ENCODE data around the gene BNIP1.
"Not testable (repeated sequence)": the region's sequence is repeated elsewhere in the genome, so short reads cannot be mapped to it uniquely, and the experiment has no call there.

BNIP1 gene

GRCh38 chr5:173144200-173145176, at the start of gene BNIP1:
TSS of gene BNIP1 (plus strand) at chr5:173144531. CDS start at chr5:173144546, 15 bp downstream.
- peak; percentile 98 for DNase-seq (ENCODE audit: low read depth, low spot score)

- DNase-seq (ENCODE audit: low read depth, low spot score) = no peak
Measured at GRCh38 chr5:173098787-173099186, 45.5 kb upstream of the BNIP1 start.

- DNase-seq (ENCODE audit: low read depth, low spot score) = no peak
Measured at GRCh38 chr5:173099461-173099860, 44.9 kb upstream of the BNIP1 start.

GRCh38 chr5:173101245-173101644, 43.1 kb upstream of the BNIP1 start:
- DNase-seq (ENCODE audit: low read depth, low spot score) = no peak

GRCh38 chr5:173103411-173103810, 40.9 kb upstream of the BNIP1 start:
- no peak for DNase-seq (ENCODE audit: low read depth, low spot score)

- no peak for DNase-seq (ENCODE audit: low read depth, low spot score)
Measured at GRCh38 chr5:173108914-173109313, 35.4 kb upstream of the BNIP1 start.

- no peak for DNase-seq (ENCODE audit: low read depth, low spot score)
Measured at GRCh38 chr5:173114536-173114935, 29.8 kb upstream of the BNIP1 start.

- no peak for DNase-seq (ENCODE audit: low read depth, low spot score)
Measured at GRCh38 chr5:173119719-173120118, 24.6 kb upstream of the BNIP1 start.

GRCh38 chr5:173123416-173123815, 20.9 kb upstream of the BNIP1 start:
- DNase-seq (ENCODE audit: low read depth, low spot score) = no peak

- not testable (repeated sequence) for DNase-seq (ENCODE audit: low read depth, low spot score)
Measured at GRCh38 chr5:173132166-173132565, 12.2 kb upstream of the BNIP1 start.

- DNase-seq (ENCODE audit: low read depth, low spot score) = no peak
Measured at GRCh38 chr5:173138707-173139106, 5.6 kb upstream of the BNIP1 start.

- DNase-seq (ENCODE audit: low read depth, low spot score) = peak; percentile 8
Measured at GRCh38 chr5:173139631-173140030, 4.7 kb upstream of the BNIP1 start.

- DNase-seq (ENCODE audit: low read depth, low spot score) = no peak
Measured at GRCh38 chr5:173140769-173141168, 3.6 kb upstream of the BNIP1 start.

GRCh38 chr5:173143567-173143966, 764 bp upstream of the BNIP1 start:
- no peak for DNase-seq (ENCODE audit: low read depth, low spot score)

- no peak for DNase-seq (ENCODE audit: low read depth, low spot score)
Measured at GRCh38 chr5:173148354-173148753, 4.0 kb downstream of the BNIP1 start.

- no peak for DNase-seq (ENCODE audit: low read depth, low spot score)
Measured at GRCh38 chr5:173152547-173152946, 8.2 kb downstream of the BNIP1 start.

- DNase-seq (ENCODE audit: low read depth, low spot score) = no peak
Measured at GRCh38 chr5:173153842-173154241, 9.5 kb downstream of the BNIP1 start.

- not testable (repeated sequence) for DNase-seq (ENCODE audit: low read depth, low spot score)
Measured at GRCh38 chr5:173154619-173155018, 10.3 kb downstream of the BNIP1 start.

- no peak for DNase-seq (ENCODE audit: low read depth, low spot score)
Measured at GRCh38 chr5:173155912-173156311, 11.6 kb downstream of the BNIP1 start.

- DNase-seq (ENCODE audit: low read depth, low spot score) = no peak
Measured at GRCh38 chr5:173158366-173158765, 14.0 kb downstream of the BNIP1 start.

GRCh38 chr5:173159256-173159655, 14.9 kb downstream of the BNIP1 start:
- DNase-seq (ENCODE audit: low read depth, low spot score) = no peak

- no peak for DNase-seq (ENCODE audit: low read depth, low spot score)
Measured at GRCh38 chr5:173161148-173161547, 16.8 kb downstream of the BNIP1 start.

GRCh38 chr5:173163219-173163618, 18.9 kb downstream of the BNIP1 start:
- DNase-seq (ENCODE audit: low read depth, low spot score) = peak; percentile 27

All from ELF-1 (cell line).